CD4-positive, alpha-beta T cell (primary cell): ENCODE measurements around the gene HFM1. TPM values are rescaled to one million over a fixed set of nuclear protein-coding genes. Genes with fewer than 3 reads are reported as not detected.
A peak's percentile ranks its signal among the peaks of the same experiment; 100 is the strongest.
"Not testable (repeated sequence)": the region's sequence is repeated elsewhere in the genome, so short reads cannot be mapped to it uniquely, and the experiment has no call there.

Experiments
- ATAC-seq: fragments of 200-7000 bp; cut with Tn5 transposase; one replicate; pipeline ENCODE4 v1.10.0; 2022; ENCODE audit warnings: mild to moderate bottlenecking; ENCODE audit not compliant: poor library complexity
- CTCF ChIA-PET: fragments of 350-600 bp; sonication (Branson Sonifier 250); formaldehyde crosslinking; loops from one replicate; lab custom pipeline; 2021; ENCODE audit warnings: antibody characterized with exemption, inconsistent platforms; lab: Charles Lee
- POLR2A ChIA-PET: fragments of 350-600 bp; sonication (Branson Sonifier 250); formaldehyde crosslinking; loops from one replicate; lab custom pipeline; 2021; ENCODE audit warnings: antibody characterized with exemption, inconsistent platforms; lab: Charles Lee
- DNase-seq, 14 experiments: peaks; one replicate each; pipeline ENCODE4 v3.0.0-alpha.2; 2013 to 2020; ENCODE audit warnings: mixed read lengths in 2 of 14
- H3K27ac ChIP-seq, 2 donors: one replicate each; pipeline versions ENCODE4 v1.5.1 to v1.7.0; 2013; ENCODE audit warnings: low read length in 2 of 2, low read depth in 1 of 2, mild to moderate bottlenecking in 1 of 2
- H3K27me3 ChIP-seq, 2 experiments: 1 replicate in 1 of 2; 2 replicates in 1 of 2; pipeline versions ENCODE4 v1.6.1 to v1.7.0; 2013; ENCODE audit warnings: low read length in 2 of 2, control low read depth in 1 of 2, mild to moderate bottlenecking in 1 of 2, moderate library complexity in 1 of 2; ENCODE audit not compliant: insufficient read depth in 2 of 2, control insufficient read depth in 1 of 2
- H3K36me3 ChIP-seq: one replicate; pipeline ENCODE4 v1.6.1; 2013; ENCODE audit warnings: low read length, control low read depth; ENCODE audit not compliant: insufficient read depth
- H3K4me1 ChIP-seq: one replicate; pipeline ENCODE4 v1.6.1; 2013; ENCODE audit warnings: low read length, control low read depth; ENCODE audit not compliant: insufficient read depth
- H3K4me3 ChIP-seq: one replicate; pipeline ENCODE4 v1.5.1; 2013; ENCODE audit warnings: mild to moderate bottlenecking, low read length, moderate library complexity
- H3K9me3 ChIP-seq, 2 experiments: 1 replicate in 1 of 2; 2 replicates in 1 of 2; pipeline versions ENCODE4 v1.6.1 to v1.7.0; 2013; ENCODE audit warnings: low read length in 2 of 2, mild to moderate bottlenecking in 2 of 2, control low read depth in 1 of 2, moderate library complexity in 1 of 2; ENCODE audit not compliant: control insufficient read depth in 1 of 2, insufficient read depth in 1 of 2
- H3K27ac Mint-ChIP-seq: one replicate; pipeline ENCODE4 v1.8.0; 2020; ENCODE audit warnings: mixed read lengths
- H3K27me3 Mint-ChIP-seq: one replicate; pipeline ENCODE4 v1.8.0; 2021; ENCODE audit warnings: mixed read lengths
- H3K36me3 Mint-ChIP-seq: one replicate; pipeline ENCODE4 v1.8.0; 2021; ENCODE audit warnings: low read depth, mixed read lengths
- H3K4me1 Mint-ChIP-seq: one replicate; pipeline ENCODE4 v1.8.0; 2021; ENCODE audit warnings: low read depth, mixed read lengths
- H3K4me3 Mint-ChIP-seq: one replicate; pipeline ENCODE4 v1.8.0; 2020; ENCODE audit warnings: mild to moderate bottlenecking, mixed read lengths
- H3K9me3 Mint-ChIP-seq: one replicate; pipeline ENCODE4 v1.8.0; 2020; ENCODE audit warnings: mixed read lengths
- CTCF ChIP-seq: fragments of 200-600 bp; IDR thresholded peaks from one replicate; pipeline ENCODE4 v1.8.0; 2022; ENCODE audit warnings: antibody characterized with exemption, mild to moderate bottlenecking
- intact Hi-C, 2 experiments: fragments of 100-400 bp; cut with DNase I in 1 of 2; cut with micrococcal nuclease in 1 of 2; formaldehyde crosslinking; loops; one replicate each; pipeline versions ENCODE4 v1.15.1 to v1.9.0; 2023 to 2025; cut with DNase I, micrococcal nuclease
- polyA plus RNA-seq, 2 donors: library from polyadenylated mRNA; unstranded; fragments of 120-200 nt; gene quantifications; one replicate each; pipeline ENCODE4 v1.2.1, GENCODE V29; 2013
- total RNA-seq, 174 experiments: library from RNA in 2 of 174; stranded (reverse) in 2 of 174; gene quantifications; one replicate each; pipeline ENCODE4 v1.2.3 and lab custom pipeline; 2021 to 2026

HFM1 gene
- total RNA-seq (not detected), total RNA-seq (lab: John Stamatoyannopoulos, UW) (0 to 0.81 (median 0.06) reads per million in 172 experiments)
- not detected for polyA plus RNA-seq (2013, experiment 1 of 2)
- 0.03 TPM for polyA plus RNA-seq (2013, experiment 2 of 2)

GRCh38 chr1:91404151-91405012 is at the start of gene HFM1:
Gene HFM1 (minus strand): TSS chr1:91404837. CDS start chr1:91401082, 3,755 bp downstream.
- ChIA-PET CTCF (no interaction called here), POLR2A (interaction anchor here (0.7 kb wide), 1 partner anchor 1377 kb away, joined by 3 read pairs; no protein-coding TSS in a partner anchor)
- Histone ChIP-seq H3K9me3 (peaks cover 0 to 3% of the 10 kb centered on the region in 2 experiments), H3K4me1 (peaks cover 10% of the 10 kb centered on the region), H3K27me3 (peaks cover 12 to 42% of the 10 kb centered on the region in 2 experiments), H3K27ac (no peak within 1 kb of the TSS), H3K4me3 (peak within 1 kb of the TSS; percentile 36), H3K36me3 (no peaks in the 10 kb centered on the region)
- no peak for TF ChIP-seq CTCF
- Mint-ChIP-seq H3K4me1 (peaks cover 5% of the 10 kb centered on the region), H3K36me3 (no peaks in the 10 kb centered on the region), H3K4me3 (peak within 1 kb of the TSS; percentile 73), H3K27me3 (peaks cover 53% of the 10 kb centered on the region), H3K9me3 (no peaks in the 10 kb centered on the region), H3K27ac (no peak within 1 kb of the TSS)
- intact Hi-C loops: no loop called here
- peak; percentile 68 for ATAC-seq
- peak in 9 of 14 experiments; percentile 8 to 52 (median 42) for DNase-seq

GRCh38 chr1:91454136-91454535 is 49.5 kb upstream of the HFM1 start:
- Mint-ChIP-seq H3K27me3 (no peaks in the 10 kb centered on the region), H3K36me3 (no peaks in the 10 kb centered on the region), H3K4me3 (no peak overlapping the region), H3K4me1 (no peaks in the 10 kb centered on the region), H3K27ac (no peak overlapping the region), H3K9me3 (no peaks in the 10 kb centered on the region)
- Histone ChIP-seq H3K27me3 (peaks cover 0 to 11% of the 10 kb centered on the region in 2 experiments), H3K9me3 (no peaks in the 10 kb centered on the region), H3K27ac (no peak overlapping the region), H3K4me1 (no peaks in the 10 kb centered on the region), H3K36me3 (no peaks in the 10 kb centered on the region), H3K4me3 (no peak overlapping the region)
- no peak for DNase-seq
- ChIA-PET POLR2A (no interaction called here), CTCF (no interaction called here)
- ATAC-seq: no peak
- TF ChIP-seq CTCF: no peak
- intact Hi-C loops: no loop called here

- no peak overlapping the region for H3K27ac ChIP-seq
- H3K4me1 ChIP-seq: no peaks in the 10 kb centered on the region
- Mint-ChIP-seq H3K4me3 (no peak overlapping the region), H3K4me1 (no peaks in the 10 kb centered on the region), H3K9me3 (no peaks in the 10 kb centered on the region), H3K27me3 (no peaks in the 10 kb centered on the region), H3K36me3 (no peaks in the 10 kb centered on the region), H3K27ac (no peak overlapping the region)
- no peak for ATAC-seq
- H3K27me3 ChIP-seq: peaks cover 0 to 4% of the 10 kb centered on the region in 2 experiments
- no peaks in the 10 kb centered on the region for H3K9me3 ChIP-seq
- DNase-seq: no peak
- TF ChIP-seq CTCF: no peak
- ChIA-PET POLR2A (interaction anchor here (1.2 kb wide), 1 partner anchor 20 kb away, joined by 3 read pairs; no protein-coding TSS in a partner anchor), CTCF (no interaction called here)
- no peak overlapping the region for H3K4me3 ChIP-seq
- intact Hi-C loops: no loop called here
- H3K36me3 ChIP-seq: no peaks in the 10 kb centered on the region
Observed at GRCh38 chr1:91450260-91450659, 45.6 kb upstream of the HFM1 start.

- ATAC-seq, H3K27me3 Mint-ChIP-seq, CTCF ChIA-PET, H3K9me3 ChIP-seq, H3K9me3 Mint-ChIP-seq, H3K27ac ChIP-seq, H3K4me3 Mint-ChIP-seq, intact Hi-C loops, H3K4me3 ChIP-seq, H3K4me1 Mint-ChIP-seq, DNase-seq, H3K27me3 ChIP-seq, H3K4me1 ChIP-seq, POLR2A ChIA-PET, H3K27ac Mint-ChIP-seq, H3K36me3 ChIP-seq, H3K36me3 Mint-ChIP-seq: not testable (repeated sequence)
Observed at GRCh38 chr1:91447782-91448181, 43.1 kb upstream of the HFM1 start.

- H3K4me1 ChIP-seq, intact Hi-C loops, CTCF ChIA-PET, H3K27me3 ChIP-seq, H3K9me3 ChIP-seq, H3K27ac Mint-ChIP-seq, H3K4me1 Mint-ChIP-seq, H3K4me3 Mint-ChIP-seq, H3K36me3 ChIP-seq, H3K27ac ChIP-seq, ATAC-seq, POLR2A ChIA-PET, H3K4me3 ChIP-seq, H3K36me3 Mint-ChIP-seq, H3K9me3 Mint-ChIP-seq, DNase-seq: not testable (repeated sequence)
- H3K27me3 Mint-ChIP-seq: peaks cover 28% of the 10 kb centered on the region
Observed at GRCh38 chr1:91441980-91442379, 37.3 kb upstream of the HFM1 start.
